WTC11 (cell line): ENCODE data around the gene PEX10. TPM values are rescaled to one million over a fixed set of nuclear protein-coding genes. Genes with fewer than 3 reads are reported as not detected.

Experiments used
- ATAC-seq: fragments of 200-7000 bp; cut with Tn5 transposase; 2 replicates; pipeline ENCODE4 v1.10.0; 2021; ENCODE audit warnings: mild to moderate bottlenecking, moderate library complexity
- CTCF ChIA-PET: fragments of 300-600 bp; sonication (Branson Sonifier 250); formaldehyde crosslinking; loops from one replicate; lab custom pipeline; 2021; ENCODE audit warnings: antibody characterized with exemption; lab: Charles Lee
- POLR2A ChIA-PET: fragments of 350-600 bp; sonication (Branson Sonifier 250); formaldehyde crosslinking; loops from one replicate; lab custom pipeline; 2021; ENCODE audit warnings: antibody characterized with exemption; lab: Charles Lee
- DNase-seq: peaks from one replicate; pipeline ENCODE4 v3.0.0; 2021; ENCODE audit warnings: low spot score
- H3K27ac Mint-ChIP-seq: 2 replicates; pipeline ENCODE4 v1.8.0; 2021; ENCODE audit warnings: mixed read lengths
- H3K27me3 Mint-ChIP-seq: 2 replicates; pipeline ENCODE4 v1.8.0; 2021; ENCODE audit warnings: low read depth, mild to moderate bottlenecking, moderate library complexity, mixed read lengths
- H3K36me3 Mint-ChIP-seq: 2 replicates; pipeline ENCODE4 v1.8.0; 2021; ENCODE audit warnings: mixed read lengths
- H3K4me1 Mint-ChIP-seq: 2 replicates; pipeline ENCODE4 v1.8.0; 2022; ENCODE audit warnings: mixed read lengths
- H3K4me3 Mint-ChIP-seq: 2 replicates; pipeline ENCODE4 v1.8.0; 2021; ENCODE audit warnings: mild to moderate bottlenecking, moderate library complexity, mixed read lengths
- H3K9me3 Mint-ChIP-seq: 2 replicates; pipeline ENCODE4 v1.8.0; 2021; ENCODE audit warnings: mixed read lengths
- CBFB ChIP-seq: sonication (generic); formaldehyde crosslinking; IDR thresholded peaks from 2 replicates; pipeline ENCODE4 v1.8.1; 2022; ENCODE audit warnings: mild to moderate bottlenecking, low read depth, missing genetic modification reagents
- CREB1 ChIP-seq: sonication (generic); formaldehyde crosslinking; IDR thresholded peaks from 2 replicates; pipeline ENCODE4 v1.8.0; 2023; ENCODE audit warnings: mild to moderate bottlenecking, missing genetic modification reagents
- CTCF ChIP-seq: fragments of 200-600 bp; IDR thresholded peaks from 2 replicates; pipeline ENCODE4 v1.8.0; 2022; ENCODE audit warnings: antibody characterized with exemption
- E2F4 ChIP-seq: sonication (generic); formaldehyde crosslinking; IDR thresholded peaks from 2 replicates; pipeline ENCODE4 v1.8.1; 2022; ENCODE audit warnings: low read depth, mild to moderate bottlenecking, moderate library complexity, missing genetic modification reagents, borderline replicate concordance
- E2F5 ChIP-seq: sonication (generic); formaldehyde crosslinking; IDR thresholded peaks from 2 replicates; pipeline ENCODE4 v1.8.1; 2022; ENCODE audit warnings: mild to moderate bottlenecking, moderate library complexity, missing genetic modification reagents
- ETV6 ChIP-seq: sonication (generic); formaldehyde crosslinking; IDR thresholded peaks from 2 replicates; pipeline ENCODE4 v1.8.1; 2022; ENCODE audit warnings: mild to moderate bottlenecking, missing genetic modification reagents
- IRF2 ChIP-seq: sonication (generic); formaldehyde crosslinking; IDR thresholded peaks from 2 replicates; pipeline ENCODE4 v1.8.0; 2022; ENCODE audit warnings: low read depth, missing genetic modification reagents, borderline replicate concordance
- NR2C2 ChIP-seq: sonication (generic); formaldehyde crosslinking; IDR thresholded peaks from 2 replicates; pipeline ENCODE4 v1.8.0; 2022; ENCODE audit warnings: mild to moderate bottlenecking, missing genetic modification reagents
- SMAD3 ChIP-seq: sonication (generic); formaldehyde crosslinking; IDR thresholded peaks from 2 replicates; pipeline ENCODE4 v1.8.0; 2022; ENCODE audit warnings: missing genetic modification reagents, mild to moderate bottlenecking, borderline replicate concordance
- STAT6 ChIP-seq: sonication (generic); formaldehyde crosslinking; conservative IDR thresholded peaks from 2 replicates; pipeline ENCODE4 v1.8.1; 2023; ENCODE audit warnings: mild to moderate bottlenecking, low read depth, missing genetic modification reagents, moderate library complexity
- TEAD1 ChIP-seq: sonication (generic); formaldehyde crosslinking; IDR thresholded peaks from 2 replicates; pipeline ENCODE4 v1.8.0; 2022; ENCODE audit warnings: mild to moderate bottlenecking, missing genetic modification reagents
- USF1 ChIP-seq: sonication (generic); formaldehyde crosslinking; IDR thresholded peaks from 2 replicates; pipeline ENCODE4 v1.8.0; 2022; ENCODE audit warnings: mild to moderate bottlenecking, missing genetic modification reagents
- ZNF138 ChIP-seq: sonication (generic); formaldehyde crosslinking; conservative IDR thresholded peaks from 2 replicates; pipeline ENCODE4 v1.8.1; 2022; ENCODE audit warnings: mild to moderate bottlenecking, moderate library complexity, missing genetic modification reagents
- ZNF232 ChIP-seq: sonication (generic); formaldehyde crosslinking; IDR thresholded peaks from 2 replicates; pipeline ENCODE4 v1.8.0; 2022; ENCODE audit warnings: mild to moderate bottlenecking, missing genetic modification reagents
- ZNF671 ChIP-seq: fragments of 250-450 bp; sonication (Bioruptor Pico); IDR thresholded peaks from 2 replicates; pipeline ENCODE4 v1.8.0; 2021; ENCODE audit warnings: mild to moderate bottlenecking
- total RNA-seq: library from RNA; stranded (reverse); gene quantifications from 3 replicates; pipeline ENCODE4 v1.2.3, GENCODE V29; 2021
- TF ChIP-seq, protein P1 (sequence below): sonication (generic); formaldehyde crosslinking; IDR thresholded peaks from 2 replicates; pipeline ENCODE4 v1.8.1; 2023; ENCODE audit warnings: mild to moderate bottlenecking, missing genetic modification reagents
- TF ChIP-seq, protein P2 (sequence below): sonication (generic); formaldehyde crosslinking; IDR thresholded peaks from 2 replicates; pipeline ENCODE4 v1.8.1; 2022; ENCODE audit warnings: mild to moderate bottlenecking, missing genetic modification reagents, moderate library complexity, borderline replicate concordance
- TF ChIP-seq, protein P3 (sequence below): sonication (generic); formaldehyde crosslinking; conservative IDR thresholded peaks from 2 replicates; pipeline ENCODE4 v1.8.1; 2022; ENCODE audit warnings: mild to moderate bottlenecking, missing genetic modification reagents
- TF ChIP-seq, protein P4 (sequence below): sonication (generic); formaldehyde crosslinking; IDR thresholded peaks from 2 replicates; pipeline ENCODE4 v1.8.0; 2022; ENCODE audit warnings: mild to moderate bottlenecking, missing genetic modification reagents

Gene PEX10
- total RNA-seq, 1 experiment from 2014 or later, result 29.3 TPM

DNA sequence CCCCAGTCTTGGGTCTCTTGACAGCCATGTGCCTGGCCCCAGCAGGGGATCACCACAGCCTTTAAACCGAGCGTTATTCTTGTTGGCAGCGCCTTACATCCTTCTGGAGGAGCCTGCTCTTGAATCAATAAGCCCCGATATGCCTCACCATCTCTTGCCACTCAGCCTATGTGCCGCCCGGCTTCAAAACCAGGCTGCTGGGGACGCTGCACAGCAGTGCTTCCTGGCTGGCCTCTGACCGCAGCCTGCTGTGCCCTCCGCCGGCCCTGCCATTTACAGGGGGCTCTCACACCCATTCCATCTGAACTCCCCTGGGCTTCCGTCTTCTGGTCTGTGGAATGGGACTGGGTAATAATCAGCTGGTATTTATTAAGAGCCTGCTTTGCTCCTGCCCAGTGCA, 3.0 kb upstream of the PEX10 start (continued):
- TF ChIP-seq STAT6 (CRISPR knock-in tag) (no peak), IRF2 (CRISPR knock-in tag) (no peak), E2F4 (CRISPR knock-in tag) (no peak), ZNF671 (CRISPR knock-in tag) (no peak)

DNA sequence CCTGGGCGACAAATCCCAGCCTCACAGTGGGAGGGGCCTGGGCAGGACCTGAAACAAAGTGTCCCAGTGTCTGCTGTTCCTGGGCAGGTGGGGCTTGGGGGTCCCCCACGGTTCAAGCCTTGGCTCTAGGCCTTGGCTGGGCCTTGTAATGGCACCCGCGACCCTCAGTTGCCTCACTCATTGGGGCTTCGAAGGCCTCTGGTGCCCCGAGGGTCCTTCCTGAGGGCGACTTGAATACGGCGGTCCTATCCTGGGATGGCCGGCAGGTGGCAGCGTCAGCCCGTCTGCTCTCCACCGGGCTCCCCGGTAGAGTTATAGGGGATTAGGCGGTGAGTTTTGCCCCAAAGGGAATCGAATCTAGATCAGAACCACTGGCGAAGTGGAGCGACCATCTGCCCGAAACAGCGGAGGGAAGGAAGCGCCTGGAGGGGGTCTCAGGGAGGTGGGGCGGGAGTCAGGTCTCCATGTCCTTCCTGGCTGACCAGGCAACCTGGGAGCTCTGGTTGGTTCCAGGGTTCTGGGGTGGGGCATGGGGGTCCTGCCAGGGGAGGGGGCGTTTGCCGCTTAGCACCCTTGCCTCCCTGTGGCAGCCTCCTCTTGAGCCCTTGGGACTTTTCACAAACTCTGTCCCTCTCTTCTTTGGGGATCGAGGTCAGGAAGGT, 2.1 kb upstream of the PEX10 start:
- ChIA-PET CTCF (interaction anchor here (0.6 to 1.3 kb wide), 19 partner anchors 12 to 1304 kb away, joined by 3 to 8 read pairs (median 3); partner anchors contain the start of genes HES5, PANK4 and PRXL2B), POLR2A (interaction anchor here (0.7 kb wide), 1 partner anchor 904 kb away, joined by 3 read pairs; no protein-coding TSS in a partner anchor)
- H3K4me3 Mint-ChIP-seq, result peak overlapping the region; percentile 75
- no peaks in the 10 kb centered on the region for H3K9me3 Mint-ChIP-seq
- H3K27me3 Mint-ChIP-seq, result no peaks in the 10 kb centered on the region; the same call in 1 of the 2 replicates
- H3K36me3 Mint-ChIP-seq, result peaks cover 3% of the 10 kb centered on the region; the same call in 1 of the 2 replicates
- no peak for TF ChIP-seq ETV6
- TF ChIP-seq, protein P1, sequence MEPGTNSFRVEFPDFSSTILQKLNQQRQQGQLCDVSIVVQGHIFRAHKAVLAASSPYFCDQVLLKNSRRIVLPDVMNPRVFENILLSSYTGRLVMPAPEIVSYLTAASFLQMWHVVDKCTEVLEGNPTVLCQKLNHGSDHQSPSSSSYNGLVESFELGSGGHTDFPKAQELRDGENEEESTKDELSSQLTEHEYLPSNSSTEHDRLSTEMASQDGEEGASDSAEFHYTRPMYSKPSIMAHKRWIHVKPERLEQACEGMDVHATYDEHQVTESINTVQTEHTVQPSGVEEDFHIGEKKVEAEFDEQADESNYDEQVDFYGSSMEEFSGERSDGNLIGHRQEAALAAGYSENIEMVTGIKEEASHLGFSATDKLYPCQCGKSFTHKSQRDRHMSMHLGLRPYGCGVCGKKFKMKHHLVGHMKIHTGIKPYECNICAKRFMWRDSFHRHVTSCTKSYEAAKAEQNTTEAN, result 0 out of 2 replicates have a peak, but pooled peaks have one; percentile 37
- no peak for TF ChIP-seq NR2C2
- TF ChIP-seq, protein P2, sequence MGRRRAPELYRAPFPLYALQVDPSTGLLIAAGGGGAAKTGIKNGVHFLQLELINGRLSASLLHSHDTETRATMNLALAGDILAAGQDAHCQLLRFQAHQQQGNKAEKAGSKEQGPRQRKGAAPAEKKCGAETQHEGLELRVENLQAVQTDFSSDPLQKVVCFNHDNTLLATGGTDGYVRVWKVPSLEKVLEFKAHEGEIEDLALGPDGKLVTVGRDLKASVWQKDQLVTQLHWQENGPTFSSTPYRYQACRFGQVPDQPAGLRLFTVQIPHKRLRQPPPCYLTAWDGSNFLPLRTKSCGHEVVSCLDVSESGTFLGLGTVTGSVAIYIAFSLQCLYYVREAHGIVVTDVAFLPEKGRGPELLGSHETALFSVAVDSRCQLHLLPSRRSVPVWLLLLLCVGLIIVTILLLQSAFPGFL (CRISPR knock-in tag), result no peak
- no peak for TF ChIP-seq ZNF138 (CRISPR knock-in tag)
- peak; percentile 77 for TF ChIP-seq CTCF
- peak overlapping the region; percentile 96 for H3K27ac Mint-ChIP-seq
- DNase-seq (peak; percentile 86), ATAC-seq (peak; percentile 45)
- peaks cover 16% of the 10 kb centered on the region for H3K4me1 Mint-ChIP-seq

- Mint-ChIP-seq H3K27ac (peak overlapping the region; percentile 96), H3K4me3 (peak overlapping the region; percentile 75), H3K27me3 (no peaks in the 10 kb centered on the region; the same call in 1 of the 2 replicates), H3K36me3 (peaks cover 8% of the 10 kb centered on the region; the same call in 1 of the 2 replicates), H3K9me3 (no peaks in the 10 kb centered on the region), H3K4me1 (peaks cover 16% of the 10 kb centered on the region)
- CTCF ChIA-PET, result interaction anchor here (0.6 to 1.8 kb wide), 10 partner anchors 18 to 219 kb away, joined by 3 to 9 read pairs (median 4); partner anchors contain the start of gene PANK4
- POLR2A ChIA-PET, result interaction anchor here (0.5 to 1.1 kb wide), 2 partner anchors 22 to 165 kb away, joined by 4 read pairs; partner anchors contain the start of genes MORN1 and RER1
- ATAC-seq (peak; percentile 23), DNase-seq (peak; percentile 30)
- TF ChIP-seq CREB1, result no peak
- peak; percentile 41; the same call in 1 of the 2 replicates for TF ChIP-seq E2F5 (CRISPR knock-in tag)
- no peak for TF ChIP-seq TEAD1 (CRISPR knock-in tag)
- TF ChIP-seq, protein P3, sequence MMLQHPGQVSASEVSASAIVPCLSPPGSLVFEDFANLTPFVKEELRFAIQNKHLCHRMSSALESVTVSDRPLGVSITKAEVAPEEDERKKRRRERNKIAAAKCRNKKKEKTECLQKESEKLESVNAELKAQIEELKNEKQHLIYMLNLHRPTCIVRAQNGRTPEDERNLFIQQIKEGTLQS, result no peak
- no peak for TF ChIP-seq ZNF232 (CRISPR knock-in tag)
- peak; percentile 54 for TF ChIP-seq USF1
- no peak for TF ChIP-seq SMAD3 (CRISPR knock-in tag)
- no peak for TF ChIP-seq CBFB (CRISPR knock-in tag)
- TF ChIP-seq, protein P4, sequence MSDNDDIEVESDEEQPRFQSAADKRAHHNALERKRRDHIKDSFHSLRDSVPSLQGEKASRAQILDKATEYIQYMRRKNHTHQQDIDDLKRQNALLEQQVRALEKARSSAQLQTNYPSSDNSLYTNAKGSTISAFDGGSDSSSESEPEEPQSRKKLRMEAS (CRISPR knock-in tag), result 0 out of 2 replicates have a peak, but pooled peaks have one; percentile 17
These were observed 1.3 kb upstream of the PEX10 start for GRCh38 chr1:2413495-2414296.
